SK-N-SH (cell line): ENCODE results near the gene KCTD20. TPM values are rescaled to one million over a fixed set of nuclear protein-coding genes. Genes with fewer than 3 reads are reported as not detected.

ENCODE experiments used
- CTCF ChIA-PET: fragments of 300-600, 350-600 bp; formaldehyde crosslinking; extraction: SDS; loops from one replicate; lab custom pipeline; 2021; lab: Yijun Ruan, JAX
- POLR2A ChIA-PET: fragments of 350-600 bp; sonication (Branson Sonifier 250); formaldehyde crosslinking; extraction: SDS; loops from one replicate; lab custom pipeline; 2020; ENCODE audit warnings: antibody characterized with exemption, inconsistent platforms; lab: Yijun Ruan, JAX
- DNase-seq: peaks from one replicate; pipeline ENCODE4 v3.0.0; 2012
- H2AFZ ChIP-seq: fragments of 200-600 bp; sonication (generic); 2 replicates; pipeline ENCODE4 v1.8.1; 2016; ENCODE audit warnings: antibody characterized with exemption, mild to moderate bottlenecking, low read depth
- H3F3A ChIP-seq: fragments of 200-600 bp; sonication (generic); replicated peaks from 2 replicates; pipeline ENCODE3; 2016; ENCODE audit warnings: antibody characterized with exemption, mild to moderate bottlenecking; ENCODE audit not compliant: insufficient read depth
- H3K27ac ChIP-seq, 2 experiments: fragments of 200-500 bp in 1 of 2; fragments of 200-600 bp in 1 of 2; sonication (Bioruptor generic) in 1 of 2; sonication (generic), shearing (Covaris generic) in 1 of 2; 2 replicates each; pipeline versions ENCODE4 v1.5.1 to v1.6.1; 2014 to 2016; ENCODE audit warnings: low read depth in 2 of 2, inconsistent platforms in 1 of 2, low read length in 1 of 2, mild to moderate bottlenecking in 1 of 2, mixed read lengths in 1 of 2
- H3K27me3 ChIP-seq: fragments of 200-600 bp; sonication (generic), shearing (Covaris generic); 2 replicates; pipeline ENCODE4 v1.6.1; 2016; ENCODE audit warnings: mixed run types; ENCODE audit not compliant: insufficient read depth
- H3K36me3 ChIP-seq, 2 experiments: fragments of 200-500 bp in 1 of 2; fragments of 200-600 bp in 1 of 2; sonication (Bioruptor generic) in 1 of 2; sonication (generic) in 1 of 2; replicated peaks in 1 of 2; 2 replicates each; pipeline versions ENCODE3 to v1.5.1; 2014 to 2016; ENCODE audit warnings: low read length in 1 of 2, mild to moderate bottlenecking in 1 of 2; ENCODE audit not compliant: insufficient read depth in 2 of 2, control insufficient read depth in 1 of 2
- H3K4me1 ChIP-seq, 2 experiments: fragments of 200-500 bp in 1 of 2; fragments of 200-600 bp in 1 of 2; sonication (Bioruptor generic) in 1 of 2; sonication (generic), shearing (Covaris generic) in 1 of 2; 2 replicates each; pipeline versions ENCODE4 v1.5.1 to v1.6.1; 2014 to 2016; ENCODE audit warnings: low read depth in 1 of 2, low read length in 1 of 2, mixed run types in 1 of 2; ENCODE audit not compliant: insufficient read depth in 2 of 2, control insufficient read depth in 1 of 2
- H3K4me2 ChIP-seq: fragments of 200-600 bp; sonication (generic), shearing (Covaris generic); 2 replicates; pipeline ENCODE4 v1.6.1; 2017; ENCODE audit warnings: mixed run types
- H3K4me3 ChIP-seq, 2 experiments: fragments of 200-500 bp in 1 of 2; fragments of 200-600 bp in 1 of 2; sonication (Bioruptor generic) in 1 of 2; sonication (generic), shearing (Covaris generic) in 1 of 2; 2 replicates each; pipeline versions ENCODE4 v1.5.1 to v1.8.1; 2014 to 2016; ENCODE audit warnings: low read depth in 2 of 2, inconsistent platforms in 1 of 2, low read length in 1 of 2, mild to moderate bottlenecking in 1 of 2, mixed read lengths in 1 of 2, moderate library complexity in 1 of 2
- H3K79me2 ChIP-seq: fragments of 200-600 bp; sonication (generic); 2 replicates; pipeline ENCODE4 v1.8.1; 2017; ENCODE audit warnings: mild to moderate bottlenecking; ENCODE audit not compliant: insufficient read depth
- H3K9ac ChIP-seq: fragments of 200-600 bp; sonication (generic); 2 replicates; pipeline ENCODE4 v1.6.1; 2017; ENCODE audit warnings: mixed run types
- H3K9me2 ChIP-seq: fragments of 200-600 bp; sonication (generic); 2 replicates; pipeline ENCODE4 v1.6.1; 2017; ENCODE audit warnings: mixed run types
- H3K9me3 ChIP-seq: fragments of 200-600 bp; sonication (generic); 2 replicates; pipeline ENCODE4 v1.6.1; 2017; ENCODE audit warnings: mixed run types, mild to moderate bottlenecking, moderate library complexity
- H4K20me1 ChIP-seq: fragments of 200-600 bp; sonication (generic); 2 replicates; pipeline ENCODE4 v1.6.1; 2017; ENCODE audit warnings: mild to moderate bottlenecking, mixed run types; ENCODE audit not compliant: insufficient read depth
- CTCF ChIP-seq: fragments of 200-600 bp; sonication (generic); IDR thresholded peaks from 2 replicates; pipeline ENCODE4 v1.6.1; 2017; ENCODE audit warnings: antibody characterized with exemption, mild to moderate bottlenecking, moderate library complexity
- ELF1 ChIP-seq: IDR thresholded peaks from 2 replicates; pipeline ENCODE4 v1.4.0; 2012
- EZH2phosphoT487 ChIP-seq: fragments of 200-600 bp; sonication (generic); IDR thresholded peaks from 2 replicates; pipeline ENCODE4 v1.6.1; 2017; ENCODE audit warnings: low read depth, mixed run types, mild to moderate bottlenecking, antibody characterized with exemption, moderate library complexity, borderline replicate concordance
- FOSL2 ChIP-seq: IDR thresholded peaks from 2 replicates; pipeline ENCODE4 v1.4.0; 2012; ENCODE audit warnings: low read depth, mild to moderate bottlenecking, moderate library complexity, borderline replicate concordance
- FOXJ3 ChIP-seq: sonication (generic); formaldehyde crosslinking; IDR thresholded peaks from 2 replicates; pipeline ENCODE4 v1.5.1; 2020; ENCODE audit warnings: mild to moderate bottlenecking, missing genetic modification reagents
- FOXM1 ChIP-seq: IDR thresholded peaks from 2 replicates; pipeline ENCODE4 v1.4.0; 2012; ENCODE audit warnings: low read depth, mild to moderate bottlenecking
- GATA2 ChIP-seq: sonication (generic); formaldehyde crosslinking; IDR thresholded peaks from 2 replicates; pipeline ENCODE4 v1.5.0; 2020; ENCODE audit warnings: mild to moderate bottlenecking, missing genetic modification reagents
- IRF3 ChIP-seq: fragments of 150-350 bp; IDR thresholded peaks from 2 replicates; pipeline ENCODE4 v1.6.1; 2016; ENCODE audit warnings: mild to moderate bottlenecking, low read depth, low read length
- JUND ChIP-seq: IDR thresholded peaks from 2 replicates; pipeline ENCODE4 v1.4.0; 2012
- MXI1 ChIP-seq: IDR thresholded peaks from 2 replicates; pipeline ENCODE4 v1.6.1; 2012; ENCODE audit warnings: mild to moderate bottlenecking, low read depth, low read length, improper control_type of control experiment
- NFIC ChIP-seq: IDR thresholded peaks from 2 replicates; pipeline ENCODE4 v1.4.0; 2012; ENCODE audit warnings: borderline replicate concordance
- POLR2AphosphoS5 ChIP-seq: IDR thresholded peaks from 2 replicates; pipeline ENCODE4 v1.6.1; 2012; ENCODE audit warnings: low read depth, low read length
- RCOR1 ChIP-seq: fragments of 150-350 bp; IDR thresholded peaks from 2 replicates; pipeline ENCODE4 v1.6.1; 2017; ENCODE audit warnings: antibody characterized with exemption, low read length
- REST ChIP-seq: IDR thresholded peaks from 2 replicates; pipeline ENCODE4 v1.6.1; 2012; ENCODE audit warnings: mild to moderate bottlenecking, low read depth, low read length, moderate library complexity
- SIN3A ChIP-seq: IDR thresholded peaks from 2 replicates; pipeline ENCODE4 v1.6.1; 2012; ENCODE audit warnings: low read depth, mild to moderate bottlenecking, low read length, moderate library complexity, borderline replicate concordance
- SMC3 ChIP-seq: IDR thresholded peaks from 2 replicates; pipeline ENCODE4 v1.6.1; 2012; ENCODE audit warnings: low read depth, low read length, improper control_type of control experiment
- TAF1 ChIP-seq: IDR thresholded peaks from 2 replicates; pipeline ENCODE4 v1.6.1; 2012; ENCODE audit warnings: low read depth, mild to moderate bottlenecking, low read length, moderate library complexity, borderline replicate concordance
- TEAD4 ChIP-seq: IDR thresholded peaks from 2 replicates; pipeline ENCODE4 v1.4.0; 2012; ENCODE audit warnings: mild to moderate bottlenecking, borderline replicate concordance; ENCODE audit not compliant: insufficient read depth
- WGBS: methylation state at CpG from one replicate; pipeline ENCODE4 v1.1.6; 2017; ENCODE audit warnings: low lambda C conversion rate; 5-methylcytosine and 5-hydroxymethylcytosine counted together
- polyA plus RNA-seq, 3 experiments: library from polyadenylated mRNA; depleted of rRNA; stranded (reverse); fragments of >200 nt; gene quantifications; 2 replicates each; pipeline ENCODE4 v1.2.3, GENCODE V29; 2012

The KCTD20 gene
- polyA plus RNA-seq, 1 of the 3 experiments (the other 2 are of a cell fraction): 29.0 TPM

GRCh38 chr6:36525346-36525745 is 82.5 kb downstream of the KCTD20 start:
- no peak overlapping the region for H3K4me3 ChIP-seq
- no peak for TF ChIP-seq GATA2 (CRISPR knock-in tag)
- TF ChIP-seq JUND: no peak
- TF ChIP-seq FOXM1: no peak
- TF ChIP-seq IRF3: no peak
- TF ChIP-seq ELF1: no peak
- TF ChIP-seq REST: no peak
- TF ChIP-seq FOSL2: no peak
- TF ChIP-seq CTCF: no peak
- TF ChIP-seq MXI1: no peak
- no peak for TF ChIP-seq POLR2AphosphoS5
- no peak for TF ChIP-seq TAF1
- TF ChIP-seq FOXJ3 (CRISPR knock-in tag): no peak
- TF ChIP-seq SIN3A: no peak
- no peak for TF ChIP-seq TEAD4
- no peak for TF ChIP-seq NFIC
- TF ChIP-seq SMC3: no peak
- TF ChIP-seq EZH2phosphoT487: no peak
- no peak for TF ChIP-seq RCOR1
- H3K9me2 ChIP-seq: no peaks in the 10 kb centered on the region
- peaks cover 26 to 40% of the 10 kb centered on the region in 2 experiments for H3K36me3 ChIP-seq
- no peak for DNase-seq
- H3K9me3 ChIP-seq: no peaks in the 10 kb centered on the region
- ChIA-PET POLR2A (no interaction called here), CTCF (interaction anchor here (0.7 kb wide), 1 partner anchor 56 kb away, joined by 3 read pairs; no protein-coding TSS in a partner anchor)
- H3K4me1 ChIP-seq: no peaks in the 10 kb centered on the region
- no peaks in the 10 kb centered on the region for H3K27me3 ChIP-seq
- H2AFZ ChIP-seq: no peak overlapping the region
- H3K4me2 ChIP-seq: no peak overlapping the region
- WGBS: 93% methylated on average over 2 of the region's 2 CpGs
- H3K9ac ChIP-seq: no peak overlapping the region
- H3K79me2 ChIP-seq: peaks cover 15% of the 10 kb centered on the region; the same call in 1 of the 2 replicates
- H3F3A ChIP-seq: no peaks in the 10 kb centered on the region
- H3K27ac ChIP-seq: no peak overlapping the region
- H4K20me1 ChIP-seq: no peaks in the 10 kb centered on the region; the same call in 1 of the 2 replicates
